ENCODE results near the gene ARL15.

- TF ChIP-seq CTCF (conservative IDR thresholded peaks at IDR 0.05) = no peak
- no peak for TF ChIP-seq EZH2 (IDR thresholded peaks at IDR 0.05; ENCODE audit: low read depth)
These were observed 419.9 kb downstream of the ARL15 start for GRCh38 chr5:53890490-53890889.
